ENCODE results near the gene TNFAIP8L1.

The TNFAIP8L1 gene

GRCh38 chr19:4619668-4620294, 19.5 kb upstream of the TNFAIP8L1 start:
- TF ChIP-seq CTCF (IDR thresholded peaks at IDR 0.05), result no peak

- TF ChIP-seq CTCF (IDR thresholded peaks at IDR 0.05), result no peak
These were observed 18.6 kb upstream of the TNFAIP8L1 start for GRCh38 chr19:4620675-4621074.

- no peak for TF ChIP-seq CTCF (IDR thresholded peaks at IDR 0.05)
These were observed 16.5 kb upstream of the TNFAIP8L1 start for GRCh38 chr19:4622695-4623421.

GRCh38 chr19:4624301-4624700, 15.0 kb upstream of the TNFAIP8L1 start:
- no peak for TF ChIP-seq CTCF (IDR thresholded peaks at IDR 0.05)

- no peak for TF ChIP-seq CTCF (IDR thresholded peaks at IDR 0.05)
These were observed 14.5 kb upstream of the TNFAIP8L1 start for GRCh38 chr19:4624733-4625362.

- TF ChIP-seq CTCF (IDR thresholded peaks at IDR 0.05), result peak; percentile 64
These were observed 6.0 kb upstream of the TNFAIP8L1 start for GRCh38 chr19:4633140-4633967.

- TF ChIP-seq CTCF (IDR thresholded peaks at IDR 0.05), result no peak
These were observed 3.6 kb upstream of the TNFAIP8L1 start for GRCh38 chr19:4635754-4636116.
